Liver (tissue), 9 donors: ENCODE measurements around the gene SLC25A13. TPM values are rescaled to one million over a fixed set of nuclear protein-coding genes. Genes with fewer than 3 reads are reported as not detected.

ENCODE experiments used
- DNase-seq: peaks from one replicate; pipeline ENCODE4 v3.0.0-alpha.2; 2017; ENCODE audit warnings: low spot score
- H3K27ac ChIP-seq, 2 donors: one replicate each; pipeline ENCODE4 v1.7.0; 2013; ENCODE audit warnings: inconsistent platforms in 2 of 2, low read length in 2 of 2, control low read depth in 1 of 2, low read depth in 1 of 2, mild to moderate bottlenecking in 1 of 2
- H3K27me3 ChIP-seq, 4 donors: one replicate each; pipeline versions ENCODE4 v1.6.1 to v1.7.0; 2013; ENCODE audit warnings: low read length in 3 of 4, inconsistent platforms in 1 of 4, mild to moderate bottlenecking in 1 of 4, moderate library complexity in 1 of 4; ENCODE audit not compliant: control insufficient read depth in 4 of 4, insufficient read depth in 4 of 4
- H3K36me3 ChIP-seq, 4 donors: one replicate each; pipeline versions ENCODE4 v1.6.1 to v1.7.0; 2013; ENCODE audit warnings: low read length in 3 of 4, mild to moderate bottlenecking in 3 of 4, low read depth in 1 of 4, moderate library complexity in 1 of 4; ENCODE audit not compliant: control insufficient read depth in 4 of 4, insufficient read depth in 3 of 4
- H3K4me1 ChIP-seq, 4 donors: one replicate each; pipeline versions ENCODE4 v1.6.1 to v1.7.0; 2013; ENCODE audit warnings: low read length in 3 of 4, mild to moderate bottlenecking in 3 of 4, moderate library complexity in 1 of 4; ENCODE audit not compliant: control insufficient read depth in 4 of 4, insufficient read depth in 4 of 4
- H3K4me3 ChIP-seq, 3 donors: one replicate each; pipeline versions ENCODE4 v1.6.1 to v1.7.0; 2013; ENCODE audit warnings: low read length in 3 of 3, control low read depth in 1 of 3, low read depth in 1 of 3, mild to moderate bottlenecking in 1 of 3
- H3K9ac ChIP-seq, 2 donors: one replicate each; pipeline ENCODE4 v1.7.0; 2013; ENCODE audit warnings: low read length in 2 of 2, mild to moderate bottlenecking in 2 of 2, moderate library complexity in 2 of 2, control low read depth in 1 of 2, low read depth in 1 of 2
- H3K9me3 ChIP-seq, 4 donors: one replicate each; pipeline versions ENCODE4 v1.6.1 to v1.7.0; 2013; ENCODE audit warnings: low read length in 3 of 4; ENCODE audit not compliant: control insufficient read depth in 4 of 4
- ATF3 ChIP-seq: IDR thresholded peaks from 2 replicates; pipeline ENCODE4 v1.6.1; 2016; ENCODE audit warnings: antibody characterized with exemption
- CTCF ChIP-seq: fragments of 150-350 bp; IDR thresholded peaks from 2 replicates; pipeline ENCODE4 v1.5.1; 2017; ENCODE audit warnings: improper control_type of control experiment, low read depth, low read length; ENCODE audit not compliant: missing input control
- EGR1 ChIP-seq, 2 donors: IDR thresholded peaks; 2 replicates each; pipeline ENCODE4 v1.6.1; 2016 to 2018; ENCODE audit warnings: antibody characterized with exemption in 2 of 2, low read depth in 2 of 2
- FOXA1 ChIP-seq: IDR thresholded peaks from 2 replicates; pipeline ENCODE4 v1.6.1; 2016; ENCODE audit warnings: antibody characterized with exemption
- FOXA2 ChIP-seq: IDR thresholded peaks from 2 replicates; pipeline ENCODE4 v1.6.1; 2016; ENCODE audit warnings: antibody characterized with exemption
- GABPA ChIP-seq, 2 donors: IDR thresholded peaks in 1 of 2; conservative IDR thresholded peaks in 1 of 2; 2 replicates each; pipeline ENCODE4 v1.6.1; 2016; ENCODE audit warnings: antibody characterized with exemption in 2 of 2, mild to moderate bottlenecking in 1 of 2, moderate library complexity in 1 of 2
- HNF4A ChIP-seq, 2 donors: conservative IDR thresholded peaks; 2 replicates each; pipeline ENCODE4 v1.6.1; 2016; ENCODE audit warnings: antibody characterized with exemption in 2 of 2, mild to moderate bottlenecking in 2 of 2
- HNF4G ChIP-seq: IDR thresholded peaks from 2 replicates; pipeline ENCODE4 v1.6.1; 2016; ENCODE audit warnings: antibody characterized with exemption
- JUND ChIP-seq, 2 donors: IDR thresholded peaks; 2 replicates each; pipeline ENCODE4 v1.6.1; 2016; ENCODE audit warnings: antibody characterized with exemption in 2 of 2
- MAX ChIP-seq: IDR thresholded peaks from 2 replicates; pipeline ENCODE4 v1.6.1; 2016; ENCODE audit warnings: antibody characterized with exemption
- NR2F2 ChIP-seq: IDR thresholded peaks from 2 replicates; pipeline ENCODE4 v1.6.1; 2016; ENCODE audit warnings: antibody characterized with exemption
- RAD21 ChIP-seq, 2 donors: IDR thresholded peaks; 2 replicates each; pipeline ENCODE4 v1.6.1; 2016; ENCODE audit warnings: antibody characterized with exemption in 2 of 2, mild to moderate bottlenecking in 2 of 2
- REST ChIP-seq: IDR thresholded peaks from 2 replicates; pipeline ENCODE4 v1.6.1; 2016; ENCODE audit warnings: antibody characterized with exemption, mild to moderate bottlenecking
- RXRA ChIP-seq, 2 donors: IDR thresholded peaks; 2 replicates each; pipeline ENCODE4 v1.6.1; 2017 to 2018; ENCODE audit warnings: antibody characterized with exemption in 2 of 2, mild to moderate bottlenecking in 1 of 2
- SP1 ChIP-seq: IDR thresholded peaks from 2 replicates; pipeline ENCODE4 v1.6.1; 2018; ENCODE audit warnings: antibody characterized with exemption, mild to moderate bottlenecking
- TAF1 ChIP-seq: conservative IDR thresholded peaks from 2 replicates; pipeline ENCODE4 v1.6.1; 2016; ENCODE audit warnings: antibody characterized with exemption, mild to moderate bottlenecking
- YY1 ChIP-seq: IDR thresholded peaks from 2 replicates; pipeline ENCODE4 v1.6.1; 2016; ENCODE audit warnings: antibody characterized with exemption, mild to moderate bottlenecking
- ZBTB33 ChIP-seq: IDR thresholded peaks from 2 replicates; pipeline ENCODE4 v1.6.1; 2016; ENCODE audit warnings: antibody characterized with exemption
- WGBS: extraction: QIAGEN DNeasy Blood & Tissue Kit; methylation state at CpG from one replicate; pipeline ENCODE4 v1.1.7; 2013; 5-methylcytosine and 5-hydroxymethylcytosine counted together
- polyA plus RNA-seq, 2 donors: library from polyadenylated mRNA; stranded (reverse) in 1 of 2; unstranded in 1 of 2; fragments of 200-250 nt in 1 of 2; fragments of >200 nt in 1 of 2; fragmentation: Nextera tagmentation in 1 of 2; extraction: Ambion mirVana in 1 of 2; gene quantifications; one replicate each; pipeline versions ENCODE4 v1.2.1 to v1.2.3, GENCODE V29; 2013 to 2015
- total RNA-seq, 2 donors: library from RNA; depleted of rRNA; stranded (reverse); fragments of >200 nt; gene quantifications; one replicate each; pipeline ENCODE4 v1.2.3, GENCODE V29; 2014
- donor health status: healthy.
- donor health status: healthy.
- donor health status: healthy.
- donor health status: healthy.
- donor health status: healthy.

The SLC25A13 gene
- total and polyA plus RNA-seq, 4 donors, result 45.6 to 116 (median 63.9) TPM

- Histone ChIP-seq H3K27ac (peak overlapping the region; percentile 99), H3K4me1 (peaks cover 6 to 48% (median 33%) of the 10 kb centered on the region in 4 donors), H3K27me3 (no peaks in the 10 kb centered on the region), H3K9me3 (no peaks in the 10 kb centered on the region), H3K36me3 (no peaks in the 10 kb centered on the region), H3K9ac (no peak overlapping the region), H3K4me3 (peak overlapping the region in 2 of 3 donors; percentile 8 to 99)
- TF ChIP-seq GABPA (IDR thresholded peaks at IDR 0.05 in 1 of 2, conservative IDR thresholded peaks at IDR 0.05 in 1 of 2) (peak in 1 of 2 donors; percentile 3), YY1 (peak; percentile 32), TAF1 (no peak), SP1 (peak; percentile 74), HNF4A (conservative IDR thresholded peaks at IDR 0.05) (peak; percentile 53 to 88), ZBTB33 (peak; percentile 28), NR2F2 (no peak), MAX (peak; percentile 34), JUND (IDR thresholded peaks at IDR 0.05) (peak; percentile 6 to 30), EGR1 (IDR thresholded peaks at IDR 0.05; ENCODE audit: low read depth in 2 of 2) (no peak), FOXA2 (no peak), REST (peak; percentile 10), HNF4G (peak; percentile 47), FOXA1 (no peak), RXRA (IDR thresholded peaks at IDR 0.05) (peak; percentile 65 to 87), ATF3 (peak; percentile 34), RAD21 (IDR thresholded peaks at IDR 0.05) (peak in 1 of 2 donors; percentile 10), CTCF (no peak)
- DNase-seq, result no peak
- 14% methylated on average over 9 of the region's 9 CpGs for WGBS
Observed at GRCh38 chr7:96322373-96322695, 436 bp upstream of the SLC25A13 start.
